ENCODE measurements around the gene IGLL1. TPM values are rescaled to one million over a fixed set of nuclear protein-coding genes. Genes with fewer than 3 reads are reported as not detected.
"Not testable (repeated sequence)": the region's sequence is repeated elsewhere in the genome, so short reads cannot be mapped to it uniquely, and the experiment has no call there.

Gene IGLL1
- total RNA-seq, 1 donor = 0.31 TPM

DNA sequence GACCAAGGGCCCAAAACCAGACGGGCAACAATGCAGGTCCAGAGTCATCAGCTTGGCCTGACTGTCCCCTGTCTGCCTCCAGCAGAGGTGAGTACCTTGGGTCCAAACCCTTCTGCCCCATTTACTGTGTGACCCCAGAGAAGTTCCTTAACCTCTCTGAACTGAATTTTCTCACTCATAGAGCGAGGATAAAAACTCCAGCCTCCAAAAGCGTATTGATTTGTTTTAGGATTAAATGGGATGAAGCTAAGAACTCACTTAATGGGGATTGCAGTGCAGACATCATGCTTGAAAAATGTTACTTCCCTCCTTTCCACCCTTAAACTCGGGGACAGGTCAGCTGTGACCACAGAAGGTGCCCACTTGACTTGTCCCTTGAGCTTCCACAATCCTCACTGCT is 22.6 kb downstream of the IGLL1 start:
- Histone ChIP-seq H3K9me3 (ENCODE audit: low read depth, low read length) (no peaks in the 10 kb centered on the region), H3K4me3 (ENCODE audit: low read length) (no peak overlapping the region), H3K27me3 (ENCODE audit: insufficient read depth, low read length) (no peaks in the 10 kb centered on the region), H3K4me1 (ENCODE audit: insufficient read depth, low read length) (no peaks in the 10 kb centered on the region)

DNA sequence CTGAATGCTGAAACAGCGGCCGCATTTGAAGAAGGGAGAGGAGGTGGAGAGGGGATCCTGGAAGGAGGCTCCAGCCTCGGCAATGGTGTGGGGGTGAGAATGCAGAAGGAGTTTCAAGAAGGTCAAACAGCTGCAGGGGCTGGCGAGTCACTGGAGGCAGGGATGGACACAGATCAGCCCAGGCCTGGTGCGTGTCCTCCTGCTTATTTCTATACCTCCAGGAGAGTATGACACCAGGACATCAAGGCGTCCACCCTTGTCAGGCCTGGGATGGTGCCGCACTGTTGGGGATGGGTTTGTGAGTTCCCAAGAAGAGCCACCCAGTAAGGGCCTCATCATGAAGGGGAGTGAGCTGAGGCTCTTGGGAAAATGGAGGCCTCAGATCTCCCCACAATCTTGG is 23.1 kb downstream of the IGLL1 start:
- Histone ChIP-seq H3K4me1 (ENCODE audit: insufficient read depth, low read length) (no peaks in the 10 kb centered on the region), H3K27me3 (ENCODE audit: insufficient read depth, low read length) (no peaks in the 10 kb centered on the region), H3K4me3 (ENCODE audit: low read length) (no peak overlapping the region), H3K9me3 (ENCODE audit: low read depth, low read length) (no peaks in the 10 kb centered on the region)

DNA sequence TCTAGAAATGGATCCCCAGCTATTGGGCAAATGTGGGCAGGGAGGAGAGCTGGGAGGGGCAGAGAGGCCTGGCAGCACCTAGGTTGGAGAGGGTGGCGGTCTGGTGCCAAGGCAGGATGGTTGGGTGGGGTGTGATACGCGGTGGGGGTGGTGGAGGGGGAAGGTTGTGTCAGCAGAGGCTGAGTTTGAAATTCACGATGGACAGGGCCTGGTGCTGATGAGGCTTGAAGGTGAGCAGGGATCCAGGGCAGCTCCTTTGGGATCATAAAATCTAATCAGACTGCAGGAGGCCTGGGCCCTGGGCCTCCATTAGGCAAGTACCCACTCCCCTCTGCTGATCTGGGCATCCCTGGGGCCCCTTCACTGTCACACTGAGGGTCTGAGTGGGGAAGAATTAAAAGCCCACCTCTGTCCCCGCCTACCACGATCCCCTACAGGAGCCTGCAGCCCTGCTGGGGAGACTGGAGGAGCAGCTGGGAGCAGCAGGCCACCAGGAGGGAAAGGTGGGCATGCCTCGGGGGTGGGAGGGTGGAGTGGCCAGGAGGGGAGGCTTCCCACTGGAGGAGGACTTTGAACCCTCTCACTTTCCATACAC is 24.0 kb downstream of the IGLL1 start:
- Histone ChIP-seq H3K4me1 (ENCODE audit: insufficient read depth, low read length) (no peaks in the 10 kb centered on the region), H3K9me3 (ENCODE audit: low read depth, low read length) (no peaks in the 10 kb centered on the region), H3K27me3 (ENCODE audit: insufficient read depth, low read length) (no peaks in the 10 kb centered on the region), H3K4me3 (ENCODE audit: low read length) (no peak overlapping the region)

DNA sequence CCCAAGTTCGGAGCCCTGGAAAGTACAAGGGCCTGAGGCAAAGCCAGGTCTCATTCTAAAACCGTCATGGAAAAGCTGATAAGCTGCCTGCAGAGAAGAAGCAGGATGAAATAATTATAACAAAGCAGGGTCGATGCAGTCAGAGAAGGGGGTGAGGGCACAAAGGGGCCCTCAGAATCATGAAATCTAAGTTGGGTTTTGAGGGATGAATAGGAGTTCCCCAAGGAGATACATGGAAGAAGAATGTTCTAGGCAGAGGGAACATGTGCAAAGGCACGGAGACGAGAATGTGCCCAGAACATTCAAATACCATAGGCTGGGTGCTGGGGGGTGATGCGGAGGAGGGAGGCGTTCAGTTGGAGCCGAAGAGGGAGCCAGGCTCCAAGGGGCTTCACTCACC is 25.0 kb downstream of the IGLL1 start:
- no peaks in the 10 kb centered on the region for H3K27me3 ChIP-seq (ENCODE audit: insufficient read depth, low read length)
- no peaks in the 10 kb centered on the region for H3K9me3 ChIP-seq (ENCODE audit: low read depth, low read length)
- no peaks in the 10 kb centered on the region for H3K4me1 ChIP-seq (ENCODE audit: insufficient read depth, low read length)
- no peak overlapping the region for H3K4me3 ChIP-seq (ENCODE audit: low read length)

DNA sequence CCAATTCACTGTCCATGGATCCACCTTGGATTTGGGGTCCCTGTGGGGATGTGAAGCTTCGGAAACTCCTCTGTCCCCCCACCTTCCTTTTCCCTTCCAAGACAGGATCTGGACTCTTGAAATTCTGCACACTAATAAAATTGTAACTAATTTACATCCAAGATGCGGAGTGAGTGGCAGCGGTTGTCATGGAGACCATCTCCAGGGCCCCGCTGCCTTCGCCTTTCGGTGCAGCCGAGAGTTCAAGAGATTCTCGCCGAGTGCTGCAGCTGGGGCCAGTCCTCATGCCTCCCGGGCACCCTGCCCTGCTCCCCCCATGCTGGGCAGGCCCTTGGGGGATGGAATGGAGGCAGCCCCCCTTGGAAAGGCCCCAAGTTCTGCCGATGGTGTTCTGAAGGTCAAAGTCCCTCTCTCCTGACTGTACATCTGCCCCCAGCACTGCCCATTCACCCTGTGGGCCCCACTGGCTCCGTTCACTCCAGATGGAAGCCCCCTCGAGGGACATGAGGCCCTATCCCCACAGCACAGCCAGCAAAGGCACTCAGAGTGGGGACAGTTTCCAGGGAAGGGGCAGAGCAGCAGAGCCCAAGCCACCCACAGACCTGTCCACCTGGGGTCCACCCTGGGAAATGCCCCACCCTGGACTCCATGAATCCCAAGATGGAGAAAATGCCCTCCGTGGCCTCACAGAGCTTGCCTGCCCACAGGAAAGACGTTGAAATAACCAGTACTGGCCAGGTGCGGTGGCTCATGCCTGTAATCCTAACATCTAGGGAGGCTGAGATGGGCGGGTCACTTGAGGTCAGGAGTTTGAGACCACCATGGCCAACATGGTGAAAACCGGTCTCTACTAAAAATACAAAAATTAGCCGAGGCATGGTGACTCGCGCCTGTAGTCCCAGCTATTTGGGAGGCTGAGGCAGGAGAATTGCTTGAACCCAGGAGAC is 25.9 kb downstream of the IGLL1 start:
- Histone ChIP-seq H3K27me3 (ENCODE audit: insufficient read depth, low read length) (no peaks in the 10 kb centered on the region), H3K4me1 (ENCODE audit: insufficient read depth, low read length) (no peaks in the 10 kb centered on the region), H3K4me3 (ENCODE audit: low read length) (no peak overlapping the region)

DNA sequence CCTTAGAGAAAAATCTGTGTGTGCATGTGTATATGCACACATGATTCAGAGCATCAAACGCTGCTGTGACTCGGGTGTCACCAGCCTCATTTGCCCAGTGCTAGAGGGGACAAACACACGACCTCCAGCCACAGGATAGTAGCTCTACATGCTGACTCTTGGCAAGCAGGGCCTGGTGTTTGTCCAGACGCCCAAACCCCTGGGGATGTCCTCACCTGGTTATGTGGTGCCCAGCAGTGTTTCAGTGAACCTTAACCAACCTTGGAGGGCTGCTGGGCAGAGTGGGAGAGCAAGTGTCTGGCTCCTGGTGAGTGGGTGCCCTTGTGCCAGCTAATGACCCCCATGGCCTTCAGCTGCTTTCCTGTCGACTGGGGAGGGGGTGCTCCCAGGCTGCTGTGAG is 26.7 kb downstream of the IGLL1 start:
- Histone ChIP-seq H3K27me3 (ENCODE audit: insufficient read depth, low read length) (no peaks in the 10 kb centered on the region), H3K9me3 (ENCODE audit: low read depth, low read length) (no peaks in the 10 kb centered on the region), H3K4me3 (ENCODE audit: low read length) (no peak overlapping the region), H3K4me1 (ENCODE audit: insufficient read depth, low read length) (no peaks in the 10 kb centered on the region)

More for the DNA sequence above, 25.9 kb downstream of the IGLL1 start:
- no peaks in the 10 kb centered on the region for H3K9me3 ChIP-seq (ENCODE audit: low read depth, low read length)

DNA sequence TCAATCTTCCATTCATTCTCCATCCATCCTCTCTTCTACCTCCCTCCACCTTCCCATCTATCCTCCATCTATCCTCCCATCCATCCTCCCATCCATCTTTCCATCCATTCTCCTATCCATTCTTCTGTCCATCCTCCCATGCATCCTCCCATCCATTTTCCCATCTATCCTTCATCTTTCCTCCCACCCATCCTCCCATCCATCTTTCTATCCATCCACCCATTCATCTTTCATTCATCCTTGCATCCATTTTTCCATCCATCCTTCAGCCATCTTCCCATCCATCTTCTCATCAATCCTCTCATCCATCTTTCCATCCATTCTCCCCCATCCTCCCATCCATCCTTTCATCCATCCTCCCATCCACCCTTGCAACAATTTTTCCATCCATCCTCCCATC is 27.5 kb downstream of the IGLL1 start:
- Histone ChIP-seq H3K4me1 (ENCODE audit: insufficient read depth, low read length) (no peaks in the 10 kb centered on the region), H3K27me3 (ENCODE audit: insufficient read depth, low read length) (no peaks in the 10 kb centered on the region), H3K4me3 (ENCODE audit: low read length) (no peak overlapping the region), H3K9me3 (ENCODE audit: low read depth, low read length) (no peaks in the 10 kb centered on the region)

DNA sequence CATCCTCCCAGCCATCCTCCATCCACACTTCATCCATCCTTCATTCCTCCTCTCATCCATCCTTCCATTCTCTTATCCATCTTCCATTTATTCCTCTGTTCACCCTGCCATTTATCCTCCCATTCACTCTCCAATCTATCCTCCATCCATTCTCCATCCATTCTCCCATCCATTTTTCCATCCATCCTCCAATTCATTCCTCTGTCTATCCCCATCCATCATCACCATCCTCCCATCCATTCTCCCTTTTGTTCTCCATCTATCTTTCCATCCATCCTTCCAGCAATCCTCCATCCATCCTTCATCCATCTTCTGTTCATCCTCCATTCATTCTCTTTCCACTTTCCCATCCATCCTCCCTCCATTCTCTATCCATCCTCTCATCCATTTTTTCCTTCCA is 28.7 kb downstream of the IGLL1 start:
- H3K4me1 ChIP-seq (ENCODE audit: insufficient read depth, low read length) = no peaks in the 10 kb centered on the region
- no peak overlapping the region for H3K4me3 ChIP-seq (ENCODE audit: low read length)
- no peaks in the 10 kb centered on the region for H3K9me3 ChIP-seq (ENCODE audit: low read depth, low read length)
- H3K27me3 ChIP-seq (ENCODE audit: insufficient read depth, low read length) = no peaks in the 10 kb centered on the region

DNA sequence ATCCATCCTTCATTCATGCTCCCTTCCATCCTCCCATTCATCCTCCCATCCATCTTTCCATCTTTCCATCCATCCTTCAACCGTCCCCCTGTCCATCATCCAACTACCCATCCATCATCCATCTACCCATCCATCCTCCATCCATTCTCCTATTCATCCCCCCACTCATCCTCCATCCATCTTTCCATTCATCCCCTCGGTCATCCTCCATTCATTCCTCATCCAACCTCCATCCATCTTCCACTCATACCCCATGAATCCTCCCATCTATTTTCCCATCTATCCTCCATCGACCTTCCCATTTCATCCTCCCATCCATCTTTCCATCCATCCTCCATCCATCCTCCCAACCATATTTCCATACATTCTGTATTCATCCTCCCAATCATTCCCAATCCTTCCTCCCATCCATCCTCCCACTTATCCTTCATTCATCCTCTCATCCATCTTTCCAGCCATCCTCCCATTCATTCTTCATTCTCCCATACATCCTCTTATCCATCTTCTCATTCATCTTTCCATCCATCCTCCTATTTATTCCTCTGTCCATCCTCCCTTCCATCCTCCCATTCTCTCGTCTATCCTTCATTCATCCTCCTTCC is 29.9 kb downstream of the IGLL1 start:
- H3K4me3 ChIP-seq (ENCODE audit: low read length) = no peak overlapping the region
- H3K27me3 ChIP-seq (ENCODE audit: insufficient read depth, low read length) = no peaks in the 10 kb centered on the region
- no peaks in the 10 kb centered on the region for H3K4me1 ChIP-seq (ENCODE audit: insufficient read depth, low read length)
- no peaks in the 10 kb centered on the region for H3K9me3 ChIP-seq (ENCODE audit: low read depth, low read length)

DNA sequence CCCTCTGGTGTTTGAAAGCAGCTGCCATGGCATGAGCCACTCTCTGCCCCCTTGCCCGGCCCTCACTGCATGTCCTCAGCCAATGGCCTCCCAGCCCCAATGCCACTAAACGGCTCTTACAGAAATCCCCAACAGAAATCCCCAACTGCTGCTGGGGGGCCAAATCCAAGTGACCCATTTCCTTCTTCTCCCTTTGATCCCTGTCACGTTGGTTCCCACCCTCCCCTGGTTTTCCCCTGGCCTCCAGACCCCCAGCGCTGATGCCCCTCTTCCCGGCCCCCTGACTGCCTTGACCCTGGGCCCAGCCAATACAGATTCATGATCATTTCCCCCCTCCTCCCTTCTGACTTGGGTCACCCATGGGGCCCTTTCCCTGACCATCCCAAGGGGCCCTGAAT is 30.9 kb downstream of the IGLL1 start:
- no peaks in the 10 kb centered on the region for H3K9me3 ChIP-seq (ENCODE audit: low read depth, low read length)
- H3K4me1 ChIP-seq (ENCODE audit: insufficient read depth, low read length) = no peaks in the 10 kb centered on the region
- no peak overlapping the region for H3K4me3 ChIP-seq (ENCODE audit: low read length)
- H3K27me3 ChIP-seq (ENCODE audit: insufficient read depth, low read length) = no peaks in the 10 kb centered on the region

DNA sequence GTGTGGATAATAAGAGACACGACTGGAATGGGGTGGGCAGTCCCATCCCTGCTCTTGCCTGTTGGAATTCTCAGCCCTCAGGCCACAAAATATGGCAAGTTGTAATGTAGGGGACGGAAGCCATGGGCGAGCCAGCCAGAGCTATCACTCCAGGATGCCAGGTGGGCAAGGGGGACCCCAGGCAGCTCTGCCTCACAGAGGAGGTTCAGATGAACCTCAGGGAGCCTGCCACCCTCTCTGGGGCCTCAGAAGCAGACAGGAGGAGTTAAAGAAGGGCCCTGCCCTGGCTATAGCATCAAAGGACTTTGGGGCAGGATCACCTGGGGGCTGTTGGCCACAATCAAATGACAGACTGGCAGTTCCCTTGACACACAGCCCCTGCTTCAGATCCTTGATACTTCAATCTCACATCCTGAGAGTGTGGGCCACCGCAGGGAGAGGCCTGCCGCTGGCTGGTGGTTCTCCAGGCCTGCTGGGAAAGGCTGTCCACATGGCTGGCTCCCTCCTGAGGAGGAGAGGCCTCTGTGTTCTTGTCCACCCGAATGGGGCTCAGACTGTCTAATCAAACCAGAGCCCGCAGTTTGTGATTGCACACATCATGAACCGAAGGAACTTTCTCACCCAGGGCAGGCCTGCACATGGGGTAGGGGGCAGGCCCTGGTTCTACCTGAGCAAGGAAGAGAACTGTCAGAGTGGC is 31.4 kb downstream of the IGLL1 start:
- H3K9me3 ChIP-seq (ENCODE audit: low read depth, low read length) = no peaks in the 10 kb centered on the region
- no peak overlapping the region for H3K4me3 ChIP-seq (ENCODE audit: low read length)
- no peaks in the 10 kb centered on the region for H3K4me1 ChIP-seq (ENCODE audit: insufficient read depth, low read length)
- H3K27me3 ChIP-seq (ENCODE audit: insufficient read depth, low read length) = no peaks in the 10 kb centered on the region

DNA sequence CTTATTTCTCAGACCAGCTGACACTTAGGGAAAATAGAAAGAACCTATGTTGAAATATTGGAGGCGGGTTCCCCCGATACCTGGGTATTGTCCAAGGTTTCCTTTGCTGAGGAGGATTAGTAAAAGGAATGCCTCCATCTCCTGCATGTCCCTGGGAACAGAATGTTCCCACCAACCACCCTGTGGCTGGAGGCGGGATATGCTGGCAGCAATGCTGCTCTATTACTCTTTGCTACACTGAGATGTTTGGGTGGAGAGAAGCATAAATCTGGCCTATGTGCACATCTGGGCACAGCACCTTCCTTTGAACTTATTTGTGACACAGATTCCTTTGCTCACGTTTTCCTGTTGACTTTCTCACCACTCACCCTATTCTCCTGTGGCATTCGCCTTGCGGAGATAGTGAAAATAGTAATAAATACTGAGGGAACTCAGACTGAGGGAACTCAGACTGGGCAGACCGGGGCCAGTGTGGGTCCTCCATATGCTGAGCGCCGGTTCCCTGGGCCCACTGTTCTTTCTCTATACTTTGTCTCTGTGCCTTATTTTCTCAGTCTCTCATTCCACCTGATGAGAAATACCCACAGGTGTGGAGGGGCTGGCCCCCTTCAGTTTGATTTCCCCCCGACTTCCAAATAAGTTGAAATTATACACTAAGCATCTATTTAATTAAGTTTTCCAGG is 32.1 kb downstream of the IGLL1 start:
- H3K4me1 ChIP-seq (ENCODE audit: insufficient read depth, low read length) = no peaks in the 10 kb centered on the region
- no peak overlapping the region for H3K4me3 ChIP-seq (ENCODE audit: low read length)
- H3K9me3 ChIP-seq (ENCODE audit: low read depth, low read length) = no peaks in the 10 kb centered on the region
- no peaks in the 10 kb centered on the region for H3K27me3 ChIP-seq (ENCODE audit: insufficient read depth, low read length)

DNA sequence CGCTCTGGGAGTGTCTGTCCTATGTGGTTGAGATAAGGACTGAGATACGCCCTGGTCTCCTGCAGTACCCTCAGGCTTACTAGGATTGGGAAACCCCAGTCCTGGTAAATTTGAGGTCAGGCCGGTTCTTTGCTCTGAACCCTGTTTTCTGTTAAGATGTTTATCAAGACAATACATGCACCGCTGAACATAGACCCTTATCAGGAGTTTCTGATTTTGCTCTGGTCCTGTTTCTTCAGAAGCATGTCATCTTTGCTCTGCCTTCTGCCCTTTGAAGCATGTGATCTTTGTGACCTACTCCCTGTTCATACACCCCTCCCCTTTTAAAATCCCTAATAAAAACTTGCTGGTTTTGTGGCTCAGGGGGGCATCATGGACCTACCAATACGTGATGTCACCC is 32.7 kb downstream of the IGLL1 start:
- H3K4me3 ChIP-seq (ENCODE audit: low read length); H3K27me3 ChIP-seq (ENCODE audit: insufficient read depth, low read length); H3K4me1 ChIP-seq (ENCODE audit: insufficient read depth, low read length); H3K9me3 ChIP-seq (ENCODE audit: low read depth, low read length): not testable (repeated sequence)

DNA sequence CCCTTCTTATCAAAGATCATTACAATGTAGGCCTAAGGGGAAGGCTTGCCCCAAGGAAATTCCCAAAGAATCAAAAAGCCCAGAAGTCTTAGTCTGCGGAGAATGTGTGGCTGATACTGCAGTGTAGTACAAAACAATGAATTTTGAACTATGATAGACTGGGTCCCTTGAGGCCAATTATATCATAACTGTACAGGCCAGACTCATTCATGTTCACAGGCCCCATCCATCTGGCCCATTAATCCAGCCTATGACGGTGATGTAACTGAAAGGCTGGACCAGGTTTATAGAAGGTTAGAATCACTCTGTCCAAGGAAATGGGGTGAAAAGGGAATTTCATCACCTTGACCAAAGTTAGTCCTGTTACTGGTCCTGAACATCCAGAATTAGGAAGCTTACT is 35.2 kb downstream of the IGLL1 start:
- H3K27me3 ChIP-seq (ENCODE audit: insufficient read depth, low read length) = no peaks in the 10 kb centered on the region
- no peaks in the 10 kb centered on the region for H3K4me1 ChIP-seq (ENCODE audit: insufficient read depth, low read length)
- H3K4me3 ChIP-seq (ENCODE audit: low read length) = no peak overlapping the region
- H3K9me3 ChIP-seq (ENCODE audit: low read depth, low read length) = no peaks in the 10 kb centered on the region

Measured in mononuclear cell (primary cell).